ENCODE results near the gene NR1H3. TPM values are rescaled to one million over a fixed set of nuclear protein-coding genes. Genes with fewer than 3 reads are reported as not detected.

NR1H3 gene
- total RNA-seq, 1 experiment from 2014 or later: 2.2 TPM

DNA sequence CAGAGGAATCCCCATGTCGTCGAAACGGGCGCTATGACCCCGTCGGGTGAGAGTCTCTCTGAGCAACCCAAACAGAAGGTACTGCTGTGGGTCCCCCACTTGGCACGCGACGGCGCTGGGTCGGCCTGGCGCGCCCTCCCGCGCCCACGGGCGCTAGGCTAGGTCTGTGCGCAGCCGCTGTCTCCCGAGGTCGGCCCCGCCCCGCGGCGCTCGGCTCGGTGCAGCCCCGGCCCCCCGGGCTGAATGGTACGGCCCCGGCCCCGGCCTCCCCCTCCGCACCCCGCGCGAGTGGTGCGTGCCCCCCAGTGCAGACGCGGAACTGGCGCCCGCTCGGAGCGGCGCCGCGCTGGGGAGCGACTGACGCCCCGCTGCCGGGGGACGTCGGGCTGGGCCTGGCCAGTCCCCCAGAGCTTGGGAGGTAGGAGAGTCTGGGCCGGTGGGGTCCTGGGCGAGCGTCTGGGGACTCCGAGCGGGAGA lies 12.1 kb downstream of the NR1H3 start, which contains the start of gene MADD:
Gene MADD, plus strand, starts transcription at position 305 of the 477 bp plus-strand sequence.
- peak; percentile 85 for DNase-seq (ENCODE audit: low read depth)

GRCh38 chr11:47270331-47271271 lies 12.8 kb downstream of the NR1H3 start:
- DNase-seq (ENCODE audit: low read depth): peak; percentile 36

DNA sequence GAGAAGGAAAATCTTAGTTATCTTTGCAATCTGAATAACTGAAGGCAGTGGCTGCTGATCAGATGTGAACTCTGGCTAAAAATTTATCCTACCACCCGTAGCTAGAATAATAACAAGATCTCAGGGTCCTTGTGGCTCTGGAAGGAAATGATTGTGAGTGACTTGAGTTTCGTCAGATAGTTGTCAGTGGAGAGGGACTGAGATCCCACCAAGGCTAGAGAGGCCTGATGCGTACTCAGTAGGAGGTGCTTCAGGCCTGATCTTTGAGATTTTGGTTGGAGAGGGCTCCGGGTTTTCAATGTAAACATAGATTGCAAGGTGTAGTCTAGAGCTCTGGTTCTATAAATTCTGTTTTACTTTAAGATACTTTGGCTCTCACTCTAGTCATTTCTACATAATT lies 13.5 kb downstream of the NR1H3 start:
- no peak for DNase-seq (ENCODE audit: low read depth)

- no peak for DNase-seq (ENCODE audit: low read depth)
Measured at GRCh38 chr11:47271961-47272661, 14.3 kb downstream of the NR1H3 start.

GRCh38 chr11:47272706-47273105 lies 14.9 kb downstream of the NR1H3 start:
- DNase-seq (ENCODE audit: low read depth): no peak

DNA sequence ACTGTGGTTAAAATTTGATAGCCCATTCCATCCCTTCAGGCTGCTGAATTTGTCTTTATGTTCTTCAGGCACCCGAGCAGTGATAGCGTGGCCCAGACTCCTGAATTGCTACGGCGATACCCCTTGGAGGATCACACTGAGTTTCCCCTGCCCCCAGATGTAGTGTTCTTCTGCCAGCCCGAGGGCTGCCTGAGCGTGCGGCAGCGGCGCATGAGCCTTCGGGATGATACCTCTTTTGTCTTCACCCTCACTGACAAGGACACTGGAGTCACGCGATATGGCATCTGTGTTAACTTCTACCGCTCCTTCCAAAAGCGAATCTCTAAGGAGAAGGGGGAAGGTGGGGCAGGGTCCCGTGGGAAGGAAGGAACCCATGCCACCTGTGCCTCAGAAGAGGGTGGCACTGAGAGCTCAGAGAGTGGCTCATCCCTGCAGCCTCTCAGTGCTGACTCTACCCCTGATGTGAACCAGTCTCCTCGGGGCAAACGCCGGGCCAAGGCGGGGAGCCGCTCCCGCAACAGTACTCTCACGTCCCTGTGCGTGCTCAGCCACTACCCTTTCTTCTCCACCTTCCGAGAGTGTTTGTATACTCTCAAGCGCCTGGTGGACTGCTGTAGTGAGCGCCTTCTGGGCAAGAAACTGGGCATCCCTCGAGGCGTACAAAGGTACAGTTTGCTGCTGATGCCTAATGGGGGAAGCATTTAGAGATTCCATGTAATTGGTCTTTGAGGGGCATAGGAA lies 16.9 kb downstream of the NR1H3 start:
- no peak for DNase-seq (ENCODE audit: low read depth)

- DNase-seq (ENCODE audit: low read depth): no peak
Measured at GRCh38 chr11:47276923-47277322, 19.1 kb downstream of the NR1H3 start.

- no peak for DNase-seq (ENCODE audit: low read depth)
Measured at GRCh38 chr11:47278058-47278457, 20.3 kb downstream of the NR1H3 start.

DNA sequence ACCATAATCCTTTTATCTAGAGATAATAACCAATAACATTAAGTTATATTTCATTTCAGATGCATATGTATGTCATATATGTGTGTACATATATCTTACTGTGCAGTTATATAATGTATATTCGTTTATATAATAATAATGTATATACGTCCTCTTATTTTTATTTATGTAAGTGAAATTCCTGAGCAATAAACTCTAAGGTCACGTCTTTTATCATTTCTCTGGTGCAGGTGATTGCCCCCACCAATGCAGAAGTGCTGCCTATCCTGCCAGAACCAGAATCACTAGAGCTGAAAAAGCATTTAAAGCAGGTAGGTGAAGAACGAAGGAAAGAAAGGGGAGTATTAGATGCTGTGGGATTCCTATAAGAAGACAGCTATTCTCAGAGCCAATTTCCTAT lies 21.0 kb downstream of the NR1H3 start:
- DNase-seq (ENCODE audit: low read depth): no peak

- DNase-seq (ENCODE audit: low read depth): no peak
Measured at GRCh38 chr11:47280099-47280498, 22.3 kb downstream of the NR1H3 start.

GRCh38 chr11:47280860-47281259 lies 23.1 kb downstream of the NR1H3 start:
- no peak for DNase-seq (ENCODE audit: low read depth)

GRCh38 chr11:47282462-47282861 lies 24.7 kb downstream of the NR1H3 start:
- no peak for DNase-seq (ENCODE audit: low read depth)

DNA sequence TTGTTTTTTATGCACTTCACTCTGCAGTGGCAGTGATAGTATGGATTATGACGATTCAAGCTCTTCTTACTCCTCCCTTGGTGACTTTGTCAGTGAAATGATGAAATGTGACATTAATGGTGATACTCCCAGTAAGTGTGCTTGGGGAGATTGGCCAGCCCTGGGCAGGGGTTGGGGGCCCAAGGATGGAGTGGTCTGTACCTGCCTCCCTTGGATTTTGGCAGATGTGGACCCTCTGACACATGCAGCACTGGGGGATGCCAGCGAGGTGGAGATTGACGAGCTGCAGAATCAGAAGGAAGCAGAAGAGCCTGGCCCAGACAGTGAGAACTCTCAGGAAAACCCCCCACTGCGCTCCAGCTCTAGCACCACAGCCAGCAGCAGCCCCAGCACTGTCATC lies 26.4 kb downstream of the NR1H3 start:
- DNase-seq (ENCODE audit: low read depth): no peak

GRCh38 chr11:47285969-47286770 lies 28.4 kb downstream of the NR1H3 start:
- DNase-seq (ENCODE audit: low read depth): no peak

GRCh38 chr11:47288066-47288465 lies 30.3 kb downstream of the NR1H3 start:
- no peak for DNase-seq (ENCODE audit: low read depth)

DNA sequence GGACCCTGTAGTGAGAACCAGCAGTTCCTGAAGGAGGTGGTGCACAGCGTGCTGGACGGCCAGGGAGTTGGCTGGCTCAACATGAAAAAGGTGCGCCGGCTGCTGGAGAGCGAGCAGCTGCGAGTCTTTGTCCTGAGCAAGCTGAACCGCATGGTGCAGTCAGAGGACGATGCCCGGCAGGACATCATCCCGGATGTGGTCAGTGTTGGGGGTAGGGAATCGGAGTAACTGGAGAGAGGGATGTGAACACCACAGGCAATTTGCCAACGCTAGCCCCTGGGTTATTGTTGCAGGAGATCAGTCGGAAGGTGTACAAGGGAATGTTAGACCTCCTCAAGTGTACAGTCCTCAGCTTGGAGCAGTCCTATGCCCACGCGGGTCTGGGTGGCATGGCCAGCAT lies 32.1 kb downstream of the NR1H3 start:
- no peak for DNase-seq (ENCODE audit: low read depth)

DNA sequence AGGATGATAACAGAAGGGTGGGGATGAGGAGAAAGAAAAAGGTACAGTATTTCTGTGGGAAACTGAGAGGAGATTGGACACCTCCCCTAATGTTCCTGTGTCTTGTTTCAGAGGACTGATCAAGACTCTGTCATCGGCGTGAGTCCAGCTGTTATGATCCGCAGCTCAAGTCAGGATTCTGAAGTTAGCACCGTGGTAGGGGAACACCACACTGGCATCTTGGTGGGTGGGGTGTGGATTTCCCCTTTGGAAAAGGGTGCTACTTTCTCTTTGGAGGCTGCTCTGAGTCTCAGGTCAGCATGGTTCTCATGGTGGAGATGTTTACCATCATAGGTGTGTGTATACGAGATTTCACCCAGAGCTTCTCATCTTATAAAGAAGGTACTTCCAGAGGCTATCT lies 37.6 kb downstream of the NR1H3 start:
- DNase-seq (ENCODE audit: low read depth): no peak

DNA sequence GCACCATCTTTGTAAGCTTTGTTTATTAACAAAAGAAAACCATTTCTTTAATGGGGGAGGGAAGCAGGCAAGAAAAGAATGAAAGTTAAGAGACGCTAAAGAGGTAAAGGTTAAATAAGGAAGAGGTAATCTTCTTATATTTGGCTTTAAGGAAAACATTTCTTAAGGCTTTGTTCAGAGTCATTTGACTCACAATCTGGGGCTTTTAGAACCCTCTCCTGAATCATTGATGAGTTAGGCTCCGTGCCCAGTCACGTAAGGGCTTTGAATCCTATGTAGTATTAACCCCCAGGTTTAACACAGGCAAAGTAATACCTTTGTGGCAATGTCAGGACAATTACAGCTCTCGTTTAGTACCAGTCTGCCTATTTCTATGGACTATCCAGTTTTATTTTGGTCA lies 38.2 kb downstream of the NR1H3 start:
- no peak for DNase-seq (ENCODE audit: low read depth)

- no peak for DNase-seq (ENCODE audit: low read depth)
Measured at GRCh38 chr11:47299078-47299477, 41.3 kb downstream of the NR1H3 start.

DNA sequence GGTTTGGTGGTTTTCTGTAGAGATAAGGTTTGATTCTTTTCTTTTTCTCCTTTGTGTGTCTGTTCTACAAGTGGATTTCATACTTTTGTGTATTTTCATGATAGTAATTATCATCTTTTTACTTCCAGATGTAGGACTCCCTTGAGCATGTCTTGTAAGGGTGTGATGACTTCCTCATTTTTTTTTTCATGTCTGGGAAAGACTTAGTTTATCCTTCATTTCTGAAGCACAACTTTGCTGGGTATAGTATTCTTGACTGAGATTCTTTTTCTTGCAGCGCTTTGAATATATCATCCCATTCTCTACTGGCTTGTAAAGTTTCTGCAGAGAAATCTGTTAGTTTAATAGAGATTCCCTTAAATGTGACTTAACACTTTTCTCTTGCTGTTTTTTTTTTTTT lies 45.1 kb downstream of the NR1H3 start:
- DNase-seq (ENCODE audit: low read depth): no peak
